HG02973 (cell line): ENCODE results near the gene FAHD2B.
"Not testable (repeated sequence)": the region's sequence is repeated elsewhere in the genome, so short reads cannot be mapped to it uniquely, and the experiment has no call there.

Source experiments
- ATAC-seq: cut with Tn5 transposase; IDR thresholded peaks from one replicate; pipeline ENCODE4 v1.9.1; 2021; ENCODE audit warnings: moderate library complexity; ENCODE audit not compliant: unreplicated experiment

The FAHD2B gene

GRCh38 chr2:97068722-97069121 is 26.0 kb downstream of the FAHD2B start:
- ATAC-seq: not testable (repeated sequence)

- ATAC-seq: no peak
These were observed 26.6 kb downstream of the FAHD2B start for GRCh38 chr2:97068074-97068473.

GRCh38 chr2:97067279-97068004 is 27.2 kb downstream of the FAHD2B start:
- no peak for ATAC-seq

GRCh38 chr2:97066030-97066429 is 28.7 kb downstream of the FAHD2B start:
- ATAC-seq: not testable (repeated sequence)

GRCh38 chr2:97062020-97062419 is 32.7 kb downstream of the FAHD2B start:
- ATAC-seq: not testable (repeated sequence)

- not testable (repeated sequence) for ATAC-seq
These were observed 34.9 kb downstream of the FAHD2B start for GRCh38 chr2:97059782-97060181.

- not testable (repeated sequence) for ATAC-seq
These were observed 38.5 kb downstream of the FAHD2B start for GRCh38 chr2:97056150-97056549.

GRCh38 chr2:97050032-97050431 is 44.6 kb downstream of the FAHD2B start:
- not testable (repeated sequence) for ATAC-seq

GRCh38 chr2:97048448-97048847 is 46.2 kb downstream of the FAHD2B start:
- not testable (repeated sequence) for ATAC-seq

GRCh38 chr2:97046676-97047075 is 48.0 kb downstream of the FAHD2B start:
- not testable (repeated sequence) for ATAC-seq

GRCh38 chr2:97045895-97046499 is 48.7 kb downstream of the FAHD2B start:
- ATAC-seq: not testable (repeated sequence)
